Myocyte (in vitro differentiated cells): ENCODE results near the gene LMF1. TPM values are rescaled to one million over a fixed set of nuclear protein-coding genes. Genes with fewer than 3 reads are reported as not detected.

Experiments
- DNase-seq: peaks from one replicate; pipeline ENCODE4 v3.0.0-alpha.2; 2012; ENCODE audit warnings: low read depth
- total RNA-seq: library from RNA; depleted of rRNA; stranded (reverse); fragments of >200 nt; gene quantifications from 2 replicates; pipeline ENCODE4 v1.2.3, GENCODE V29; 2014

LMF1 gene
- total RNA-seq, 1 donor from 2014 or later, result 67.9 TPM

- no peak for DNase-seq
Observed at GRCh38 chr16:985646-986400, 15.0 kb upstream of the LMF1 start.

GRCh38 chr16:984736-985636 is 14.2 kb upstream of the LMF1 start:
- DNase-seq, result no peak

DNA sequence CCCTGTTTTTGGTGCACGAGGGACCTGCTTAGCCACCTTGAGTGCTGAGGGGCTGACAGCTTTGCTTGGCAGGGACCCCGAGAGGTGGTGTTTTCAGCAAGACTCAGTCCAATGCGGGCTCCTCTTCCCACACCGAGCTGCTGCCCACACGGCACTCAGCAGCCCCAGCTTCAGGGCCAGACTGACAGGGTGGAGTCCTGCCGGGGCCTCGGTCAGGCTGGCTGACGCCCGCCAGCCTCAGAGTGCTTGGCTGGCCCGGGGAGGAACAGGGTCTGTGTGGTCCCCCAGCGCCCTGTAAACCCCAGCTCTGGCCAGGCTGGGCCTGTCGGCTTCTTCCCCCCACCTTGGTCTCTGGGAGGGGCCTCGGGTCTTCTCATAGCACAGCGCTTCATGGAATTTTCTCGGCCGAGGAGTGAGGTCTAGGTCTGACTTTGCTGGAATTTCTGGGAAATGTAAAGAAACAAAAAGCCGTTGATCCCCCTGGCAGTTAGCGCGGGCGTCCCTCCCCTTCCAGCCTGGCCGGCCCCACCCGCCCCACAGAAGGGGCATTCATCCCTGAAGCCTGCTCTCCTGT is 13.4 kb upstream of the LMF1 start:
- no peak for DNase-seq

- peak; percentile 28 for DNase-seq
Observed at GRCh38 chr16:983044-984030, 12.6 kb upstream of the LMF1 start.

DNA sequence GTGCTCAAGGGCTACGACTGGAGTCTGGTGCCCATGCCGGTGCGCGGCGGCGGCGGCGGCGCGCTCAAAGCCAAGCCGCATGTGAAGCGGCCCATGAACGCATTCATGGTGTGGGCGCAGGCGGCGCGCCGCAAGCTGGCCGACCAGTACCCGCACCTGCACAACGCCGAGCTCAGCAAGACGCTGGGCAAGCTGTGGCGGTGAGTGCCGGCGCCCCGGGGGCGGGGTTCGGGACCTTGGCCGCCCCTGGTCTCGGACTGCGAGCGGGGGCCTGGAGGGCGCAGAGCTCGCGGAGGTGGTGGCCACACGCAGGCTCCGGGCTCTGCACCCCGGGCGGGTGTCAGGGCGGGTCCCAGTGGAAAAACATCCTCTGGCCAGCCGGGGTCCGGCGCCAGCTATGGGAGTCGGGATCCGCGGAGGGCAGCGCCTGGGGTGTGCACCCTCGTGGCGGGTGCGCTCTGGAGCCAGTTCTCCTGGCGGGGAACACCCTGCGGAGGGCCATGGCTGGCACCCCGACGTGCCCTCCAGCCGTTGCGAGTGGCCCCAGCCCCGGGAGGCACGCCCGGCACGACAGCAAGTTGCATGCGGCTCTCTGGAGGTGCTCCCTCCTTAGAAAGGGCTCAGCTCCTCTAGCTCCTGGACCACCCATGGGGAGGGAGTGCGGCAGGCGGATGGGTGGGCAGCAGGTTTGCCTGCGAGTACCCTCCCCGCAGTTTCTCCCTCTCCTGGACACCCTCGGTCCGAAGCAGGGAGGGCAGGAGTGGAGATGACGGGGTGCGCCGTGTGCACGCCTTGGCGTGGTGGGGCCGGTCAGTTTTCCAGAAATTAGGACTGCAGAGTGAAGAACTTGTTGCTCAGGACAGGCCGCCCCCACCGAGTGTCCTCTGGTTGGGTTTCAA is 11.6 kb upstream of the LMF1 start:
- no peak for DNase-seq

DNA sequence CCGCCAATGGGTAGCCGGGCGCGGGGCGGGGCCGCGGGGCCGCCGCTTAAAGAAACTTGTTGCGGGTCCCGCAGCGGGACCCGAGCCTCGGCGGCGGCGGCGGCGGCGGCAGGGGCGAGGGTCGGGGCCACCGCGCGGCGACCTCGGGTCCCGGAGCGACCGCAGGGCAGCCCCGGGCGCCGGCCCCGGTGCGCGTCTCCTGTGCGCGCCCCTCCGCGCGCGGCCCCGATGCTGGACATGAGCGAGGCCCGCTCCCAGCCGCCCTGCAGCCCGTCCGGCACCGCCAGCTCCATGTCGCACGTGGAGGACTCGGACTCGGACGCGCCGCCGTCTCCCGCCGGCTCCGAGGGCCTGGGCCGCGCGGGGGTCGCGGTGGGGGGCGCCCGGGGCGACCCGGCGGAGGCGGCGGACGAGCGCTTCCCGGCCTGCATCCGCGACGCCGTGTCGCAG is 10.9 kb upstream of the LMF1 start, which contains the start of gene SOX8:
TSS of gene SOX8 (plus strand) at position 76 of the 450 bp plus-strand sequence. CDS start at position 229, 153 bp downstream.
- no peak for DNase-seq

GRCh38 chr16:980595-980854 is 9.7 kb upstream of the LMF1 start:
- DNase-seq, result no peak

DNA sequence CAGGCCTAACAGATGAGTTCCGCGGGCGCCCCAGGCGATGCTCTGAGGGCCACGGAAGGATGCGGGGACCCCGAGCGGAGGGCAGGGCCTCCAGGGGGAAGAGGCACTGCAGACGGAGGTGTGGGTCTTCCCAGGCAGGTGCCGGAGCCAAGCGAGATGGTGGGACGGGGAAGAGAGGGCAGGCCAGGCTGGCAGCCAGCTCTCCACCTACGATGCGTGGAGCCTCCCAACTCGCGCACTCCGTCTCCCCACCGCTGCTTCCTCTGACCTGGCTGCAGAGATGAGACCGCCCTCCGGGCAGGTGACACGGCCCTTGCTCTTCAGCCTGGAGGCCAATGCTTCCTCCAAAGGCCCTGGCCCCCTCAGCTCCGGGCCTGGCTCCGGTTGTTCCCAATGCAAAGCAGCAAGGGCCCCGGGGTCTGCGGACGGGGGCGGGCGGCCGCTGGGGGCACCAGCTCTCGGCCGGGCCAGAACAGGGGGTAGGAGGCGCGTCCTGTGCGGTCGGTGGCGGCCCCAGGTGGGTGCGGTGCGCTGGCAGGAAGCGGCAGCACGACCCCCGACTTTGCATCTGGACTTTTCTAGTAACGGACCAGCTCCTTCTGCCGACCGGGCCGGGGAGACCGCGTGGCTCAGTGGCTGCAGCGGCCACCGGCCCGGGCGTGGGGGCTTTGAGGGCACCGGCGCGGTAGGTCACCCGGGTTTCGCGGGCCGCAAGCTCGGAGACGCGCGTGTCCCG is 9.2 kb upstream of the LMF1 start:
- DNase-seq, result no peak

DNA sequence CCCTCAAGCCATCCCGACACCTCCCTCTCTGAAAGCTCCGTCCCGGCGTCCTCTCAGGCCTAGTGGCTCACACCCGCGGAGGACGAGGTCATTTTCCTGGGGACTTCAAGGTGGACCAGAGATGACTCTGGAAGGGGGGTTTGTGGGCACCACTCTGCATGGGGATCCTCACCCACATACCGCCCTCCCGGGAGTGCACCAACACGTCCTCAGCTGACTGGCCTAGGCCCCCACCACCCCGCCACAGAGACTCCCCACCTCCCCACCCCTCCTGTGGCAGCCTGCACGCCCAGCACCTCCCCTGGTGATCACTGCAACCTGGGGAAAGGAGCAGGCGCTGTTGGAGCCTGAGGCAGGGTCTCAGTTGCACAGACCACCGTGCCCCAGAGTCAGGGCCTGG is 8.4 kb upstream of the LMF1 start:
- DNase-seq, result no peak

DNA sequence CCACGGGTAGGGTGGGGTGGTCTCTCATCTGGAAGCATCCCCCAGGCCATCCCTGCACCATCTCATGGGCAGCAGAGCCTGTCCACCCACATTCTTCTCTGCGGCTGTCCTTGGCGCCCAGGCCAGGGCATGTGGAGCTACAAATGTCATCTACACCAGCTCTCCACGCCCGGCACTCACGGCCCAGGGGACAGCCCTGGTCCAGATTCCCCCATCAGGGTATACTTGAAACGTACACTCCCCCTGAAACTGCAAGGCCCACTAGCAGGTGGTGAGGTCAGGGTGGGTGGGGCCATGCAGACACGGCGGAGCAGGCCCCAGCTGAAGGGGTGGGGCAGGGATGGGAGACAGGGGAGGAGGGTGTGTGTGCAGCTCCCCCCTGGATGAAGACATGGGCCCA is 7.6 kb upstream of the LMF1 start:
- peak; percentile 62 for DNase-seq

- no peak for DNase-seq
Observed at GRCh38 chr16:977896-978295, 7.1 kb upstream of the LMF1 start.

- DNase-seq, result no peak
Observed at GRCh38 chr16:977081-977701, 6.4 kb upstream of the LMF1 start.

- DNase-seq, result peak; percentile 78
Observed at GRCh38 chr16:976389-976931, 5.7 kb upstream of the LMF1 start.

DNA sequence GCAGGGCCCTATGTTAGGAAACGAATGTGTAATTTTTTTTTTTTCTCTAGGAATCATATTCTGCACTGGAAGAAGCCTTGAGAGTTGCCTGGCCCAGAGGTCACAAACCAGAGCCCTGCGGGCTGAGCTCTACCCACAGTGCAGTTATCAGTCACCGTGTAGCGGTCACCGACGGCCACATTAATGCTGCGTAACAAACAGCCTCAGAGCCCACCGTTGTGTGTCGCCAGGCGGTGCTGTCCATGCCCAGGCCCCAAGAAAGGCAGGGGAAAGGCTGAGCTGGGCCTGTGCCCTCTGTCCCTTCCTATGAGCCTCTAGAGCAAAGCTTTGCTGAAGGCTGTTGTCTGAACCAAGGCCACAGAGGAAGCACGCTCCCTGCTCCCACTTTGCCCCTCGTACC is 4.5 kb upstream of the LMF1 start:
- DNase-seq, result no peak

DNA sequence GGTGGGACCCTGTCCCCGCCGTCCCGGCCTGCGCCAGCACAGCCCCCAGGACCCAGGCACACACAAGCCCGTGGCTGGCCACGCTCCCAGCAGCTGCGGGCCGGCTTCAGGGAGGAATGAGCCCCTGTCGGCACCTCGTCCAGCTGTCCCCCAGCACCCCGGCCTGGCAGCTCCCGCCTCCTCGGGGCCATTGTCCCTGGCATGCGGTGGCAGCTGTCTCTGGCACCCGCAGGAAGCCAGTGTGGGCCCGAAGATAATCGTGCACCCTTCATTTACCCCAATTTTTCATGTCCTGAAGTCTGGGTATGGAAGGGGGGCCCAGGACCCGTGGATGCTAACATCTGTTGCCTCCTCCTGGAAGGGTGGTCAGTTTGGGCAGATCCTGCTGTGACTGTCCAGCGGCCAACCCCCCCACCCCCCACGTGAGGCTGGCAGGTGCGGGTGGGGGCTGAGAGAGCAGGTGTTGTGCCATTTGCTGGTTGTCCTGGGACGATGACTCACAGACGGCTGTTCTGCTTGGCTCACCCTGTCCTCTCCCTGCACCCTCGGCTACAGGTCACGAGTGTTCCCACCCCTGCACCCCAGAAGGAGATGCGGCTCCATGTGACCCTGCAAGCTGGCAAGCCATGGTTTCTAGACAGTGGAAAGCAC is 4.0 kb upstream of the LMF1 start:
- DNase-seq, result peak; percentile 98

- DNase-seq, result peak; percentile 67
Observed at GRCh38 chr16:974001-974601, 3.3 kb upstream of the LMF1 start.

DNA sequence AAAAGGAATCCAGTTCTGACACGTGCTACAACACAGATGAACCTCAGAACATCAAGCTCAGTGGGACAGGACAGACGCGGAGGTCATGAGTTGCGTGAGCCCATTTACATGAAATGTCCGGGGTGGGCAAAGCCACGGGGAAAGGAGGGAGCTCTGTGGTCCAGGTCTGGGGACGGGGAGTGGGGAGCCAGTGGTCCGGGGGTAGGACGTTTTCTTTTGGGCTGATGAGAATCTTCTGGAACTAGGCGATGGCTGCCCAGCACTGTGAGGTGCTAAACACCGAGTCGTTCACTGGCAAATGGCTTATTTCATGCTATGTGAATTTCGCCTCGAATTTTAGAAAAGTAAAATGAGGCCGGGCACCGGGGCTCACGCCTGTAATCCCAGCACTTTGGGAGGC is 2.6 kb upstream of the LMF1 start:
- DNase-seq, result no peak
